ENCODE data around the gene HOXA11. TPM values are rescaled to one million over a fixed set of nuclear protein-coding genes. Genes with fewer than 3 reads are reported as not detected.

HOXA11 gene
- total and polyA plus RNA-seq, 10 of the 15 experiments (the other 5 are each of a cell fraction or from before 2014, with no cell fraction given), result not detected

DNA sequence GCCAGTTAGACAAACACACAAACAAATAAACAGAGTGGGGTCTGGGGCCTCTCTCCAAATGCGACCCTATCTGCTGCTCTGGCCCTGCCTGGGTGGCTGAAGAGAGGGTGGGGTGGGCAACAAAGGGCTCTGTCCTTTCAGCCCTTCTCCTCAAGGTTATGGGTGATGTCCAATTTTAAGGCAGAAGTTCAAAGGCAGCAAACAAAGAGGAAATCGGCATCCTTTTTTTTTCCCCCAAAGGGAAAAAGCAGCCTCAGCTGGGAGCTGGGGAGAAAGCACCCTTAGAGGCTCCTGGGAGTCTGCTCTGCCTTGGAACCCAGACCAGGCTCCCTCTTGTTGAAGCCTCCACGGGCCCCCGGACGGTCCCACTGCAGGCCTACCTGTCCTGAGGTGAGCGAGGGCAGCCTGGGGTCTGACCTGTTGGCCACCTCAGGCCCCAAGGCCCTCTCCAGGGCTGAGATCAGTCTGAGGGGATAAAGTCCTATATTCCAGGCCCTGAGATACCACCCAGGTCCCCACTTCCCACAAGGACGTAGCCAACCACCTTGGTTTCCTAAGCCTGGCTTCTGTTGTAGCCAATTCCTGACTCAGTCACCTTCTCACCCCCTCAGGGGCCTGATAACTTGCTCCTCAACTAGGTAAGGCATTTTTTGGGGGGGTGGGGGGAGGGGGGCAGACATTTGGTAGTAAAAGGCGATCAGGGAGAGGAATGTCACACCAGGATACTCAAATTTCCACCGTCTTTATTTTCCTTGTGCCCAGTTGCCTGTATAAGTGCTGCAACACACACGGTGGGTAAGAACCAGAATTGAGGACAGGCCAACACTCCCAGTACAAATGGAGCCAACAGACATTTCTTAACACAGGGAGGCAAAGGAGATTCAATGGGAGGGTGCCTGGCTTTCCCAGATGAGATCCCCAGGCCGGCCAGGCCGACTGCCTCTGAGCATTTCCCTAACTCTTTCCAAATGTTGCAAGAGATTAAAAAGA is 4.3 kb downstream of the HOXA11 start:
- WGBS (ENCODE audit: insufficient coverage, insufficient replicate concordance, low lambda C conversion rate, missing lambda C conversion rate), result 42% methylated on average over 12 of the region's 12 CpGs
- no peak overlapping the region for H2AFZ ChIP-seq (ENCODE audit: control insufficient read depth, low read depth, low read length)
- ChIA-PET SMC1A (ENCODE audit: uncharacterized antibody, unreplicated experiment) (interaction anchor here (0.6 to 1.5 kb wide), 2 partner anchors 340 to 1288 kb away, joined by 3 to 5 read pairs; no protein-coding TSS in a partner anchor), CTCF (interaction anchor here (1.1 to 2.0 kb wide), 6 partner anchors 10 to 1286 kb away, joined by 3 to 5 read pairs (median 4); no protein-coding TSS in a partner anchor), POLR2A (no interaction called here), RAD21 (ENCODE audit: unreplicated experiment) (no interaction called here)
- H3K9me3 ChIP-seq (replicated peaks; ENCODE audit: control insufficient read depth, insufficient read depth, low read length), result no peaks in the 10 kb centered on the region; the same call in 2 of the 3 replicates
- BruUV-seq (replicated peaks), result no TSS peak
- H3K36me3 ChIP-seq (ENCODE audit: control insufficient read depth in 2 of 2, insufficient read depth in 2 of 2, low read length in 1 of 2), result no peaks in the 10 kb centered on the region
- H3K4me2 ChIP-seq (ENCODE audit: control insufficient read depth, insufficient read depth), result no peak overlapping the region
- no peak overlapping the region for H3K9ac ChIP-seq (ENCODE audit: control insufficient read depth, insufficient read depth, low read length)
- H3K27ac ChIP-seq (ENCODE audit: control insufficient read depth, insufficient read depth), result no peak overlapping the region
- intact Hi-C loops (cut with micrococcal nuclease; ENCODE audit: unreplicated experiment) (no loop called here), in situ Hi-C loops (cut with MboI) (no loop called here)
- H3K79me2 ChIP-seq (ENCODE audit: control insufficient read depth, insufficient read depth, low read length), result no peaks in the 10 kb centered on the region
- no peak overlapping the region for H3K4me3 ChIP-seq
- TF ChIP-seq POLR2AphosphoS2 (IDR thresholded peaks at IDR 0.05; ENCODE audit: low read depth, low read length) (no peak), ZZZ3 (IDR thresholded peaks at IDR 0.05; ENCODE audit: control insufficient read depth, insufficient read length, low read depth) (no peak), MTA3 (IDR thresholded peaks at IDR 0.05; ENCODE audit: borderline replicate concordance, low read length) (no peak), SRF (IDR thresholded peaks at IDR 0.05; ENCODE audit: low read depth in 2 of 2, low read length in 2 of 2) (no peak), ZNF217 (IDR thresholded peaks at IDR 0.05) (no peak), SMARCA5 (IDR thresholded peaks at IDR 0.05) (no peak), TBL1XR1 (IDR thresholded peaks at IDR 0.05; ENCODE audit: low read depth, low read length) (no peak), POU2F2 (IDR thresholded peaks at IDR 0.05; ENCODE audit: borderline replicate concordance, low read depth, low read length) (no peak), RCOR1 (conservative IDR thresholded peaks at IDR 0.05; ENCODE audit: low read depth, low read length) (no peak)
- TF ChIP-seq, protein P1, sequence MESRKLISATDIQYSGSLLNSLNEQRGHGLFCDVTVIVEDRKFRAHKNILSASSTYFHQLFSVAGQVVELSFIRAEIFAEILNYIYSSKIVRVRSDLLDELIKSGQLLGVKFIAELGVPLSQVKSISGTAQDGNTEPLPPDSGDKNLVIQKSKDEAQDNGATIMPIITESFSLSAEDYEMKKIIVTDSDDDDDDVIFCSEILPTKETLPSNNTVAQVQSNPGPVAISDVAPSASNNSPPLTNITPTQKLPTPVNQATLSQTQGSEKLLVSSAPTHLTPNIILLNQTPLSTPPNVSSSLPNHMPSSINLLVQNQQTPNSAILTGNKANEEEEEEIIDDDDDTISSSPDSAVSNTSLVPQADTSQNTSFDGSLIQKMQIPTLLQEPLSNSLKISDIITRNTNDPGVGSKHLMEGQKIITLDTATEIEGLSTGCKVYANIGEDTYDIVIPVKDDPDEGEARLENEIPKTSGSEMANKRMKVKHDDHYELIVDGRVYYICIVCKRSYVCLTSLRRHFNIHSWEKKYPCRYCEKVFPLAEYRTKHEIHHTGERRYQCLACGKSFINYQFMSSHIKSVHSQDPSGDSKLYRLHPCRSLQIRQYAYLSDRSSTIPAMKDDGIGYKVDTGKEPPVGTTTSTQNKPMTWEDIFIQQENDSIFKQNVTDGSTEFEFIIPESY (IDR thresholded peaks at IDR 0.05), result no peak
- TF ChIP-seq, protein P2, sequence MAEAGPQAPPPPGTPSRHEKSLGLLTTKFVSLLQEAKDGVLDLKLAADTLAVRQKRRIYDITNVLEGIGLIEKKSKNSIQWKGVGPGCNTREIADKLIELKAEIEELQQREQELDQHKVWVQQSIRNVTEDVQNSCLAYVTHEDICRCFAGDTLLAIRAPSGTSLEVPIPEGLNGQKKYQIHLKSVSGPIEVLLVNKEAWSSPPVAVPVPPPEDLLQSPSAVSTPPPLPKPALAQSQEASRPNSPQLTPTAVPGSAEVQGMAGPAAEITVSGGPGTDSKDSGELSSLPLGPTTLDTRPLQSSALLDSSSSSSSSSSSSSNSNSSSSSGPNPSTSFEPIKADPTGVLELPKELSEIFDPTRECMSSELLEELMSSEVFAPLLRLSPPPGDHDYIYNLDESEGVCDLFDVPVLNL (IDR thresholded peaks at IDR 0.05; ENCODE audit: low read depth, low read length), result no peak
- TF ChIP-seq, protein P3, sequence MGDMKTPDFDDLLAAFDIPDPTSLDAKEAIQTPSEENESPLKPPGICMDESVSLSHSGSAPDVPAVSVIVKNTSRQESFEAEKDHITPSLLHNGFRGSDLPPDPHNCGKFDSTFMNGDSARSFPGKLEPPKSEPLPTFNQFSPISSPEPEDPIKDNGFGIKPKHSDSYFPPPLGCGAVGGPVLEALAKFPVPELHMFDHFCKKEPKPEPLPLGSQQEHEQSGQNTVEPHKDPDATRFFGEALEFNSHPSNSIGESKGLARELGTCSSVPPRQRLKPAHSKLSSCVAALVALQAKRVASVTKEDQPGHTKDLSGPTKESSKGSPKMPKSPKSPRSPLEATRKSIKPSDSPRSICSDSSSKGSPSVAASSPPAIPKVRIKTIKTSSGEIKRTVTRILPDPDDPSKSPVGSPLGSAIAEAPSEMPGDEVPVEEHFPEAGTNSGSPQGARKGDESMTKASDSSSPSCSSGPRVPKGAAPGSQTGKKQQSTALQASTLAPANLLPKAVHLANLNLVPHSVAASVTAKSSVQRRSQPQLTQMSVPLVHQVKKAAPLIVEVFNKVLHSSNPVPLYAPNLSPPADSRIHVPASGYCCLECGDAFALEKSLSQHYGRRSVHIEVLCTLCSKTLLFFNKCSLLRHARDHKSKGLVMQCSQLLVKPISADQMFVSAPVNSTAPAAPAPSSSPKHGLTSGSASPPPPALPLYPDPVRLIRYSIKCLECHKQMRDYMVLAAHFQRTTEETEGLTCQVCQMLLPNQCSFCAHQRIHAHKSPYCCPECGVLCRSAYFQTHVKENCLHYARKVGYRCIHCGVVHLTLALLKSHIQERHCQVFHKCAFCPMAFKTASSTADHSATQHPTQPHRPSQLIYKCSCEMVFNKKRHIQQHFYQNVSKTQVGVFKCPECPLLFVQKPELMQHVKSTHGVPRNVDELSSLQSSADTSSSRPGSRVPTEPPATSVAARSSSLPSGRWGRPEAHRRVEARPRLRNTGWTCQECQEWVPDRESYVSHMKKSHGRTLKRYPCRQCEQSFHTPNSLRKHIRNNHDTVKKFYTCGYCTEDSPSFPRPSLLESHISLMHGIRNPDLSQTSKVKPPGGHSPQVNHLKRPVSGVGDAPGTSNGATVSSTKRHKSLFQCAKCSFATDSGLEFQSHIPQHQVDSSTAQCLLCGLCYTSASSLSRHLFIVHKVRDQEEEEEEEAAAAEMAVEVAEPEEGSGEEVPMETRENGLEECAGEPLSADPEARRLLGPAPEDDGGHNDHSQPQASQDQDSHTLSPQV (IDR thresholded peaks at IDR 0.05), result no peak
- no peak for ATAC-seq
- FAIRE-seq, result no peak
- H3K27me3 ChIP-seq (replicated peaks in 1 of 2; ENCODE audit: control insufficient read depth in 2 of 2, insufficient read depth in 2 of 2, low read length in 1 of 2), result peaks cover 18 to 32% of the 10 kb centered on the region in 2 experiments
- H4K20me1 ChIP-seq (ENCODE audit: control insufficient read depth, insufficient read depth), result no peaks in the 10 kb centered on the region
- no peak for DNase-seq (ENCODE audit: low read depth, low spot score)
- H3K4me1 ChIP-seq (ENCODE audit: control insufficient read depth, insufficient read depth, low read length), result no peaks in the 10 kb centered on the region
